HepG2 (cell line): ENCODE measurements around the gene TBCE. TPM values are rescaled to one million over a fixed set of nuclear protein-coding genes. Genes with fewer than 3 reads are reported as not detected.

Experiments used
- CEBPB ChIP-seq: IDR thresholded peaks from 2 replicates; pipeline ENCODE4 v1.6.1; 2011; ENCODE audit warnings: low read depth, low read length, improper control_type of control experiment, borderline replicate concordance
- EHMT2 ChIP-seq: fragments of 200-600 bp; sonication (generic); IDR thresholded peaks from 2 replicates; pipeline ENCODE4 v1.7.0; 2017; ENCODE audit warnings: antibody characterized with exemption, low read depth, low read length, borderline replicate concordance
- GABPB1 ChIP-seq: IDR thresholded peaks from 2 replicates; pipeline ENCODE4 v1.6.1; 2016; ENCODE audit warnings: mild to moderate bottlenecking, missing genetic modification reagents, moderate library complexity, missing compliant biosample characterization
- HES4 ChIP-seq: sonication (generic); formaldehyde crosslinking; IDR thresholded peaks from 2 replicates; pipeline ENCODE4 v1.9.0; 2021; ENCODE audit warnings: mild to moderate bottlenecking, missing genetic modification reagents, borderline replicate concordance
- HNF4A ChIP-seq: sonication (generic); formaldehyde crosslinking; IDR thresholded peaks from 2 replicates; pipeline ENCODE4 v1.4.0; 2020; ENCODE audit warnings: missing genetic modification reagents
- KLF6 ChIP-seq: IDR thresholded peaks from 2 replicates; pipeline ENCODE4 v1.8.0; 2016; ENCODE audit warnings: missing biosample characterization, missing genetic modification reagents
- MAFG ChIP-seq: sonication (generic); formaldehyde crosslinking; IDR thresholded peaks from 2 replicates; pipeline ENCODE4 v1.5.1; 2020; ENCODE audit warnings: mild to moderate bottlenecking, missing genetic modification reagents
- NFYB ChIP-seq: sonication (generic); formaldehyde crosslinking; IDR thresholded peaks from 2 replicates; pipeline ENCODE4 v1.4.0; 2020; ENCODE audit warnings: missing genetic modification reagents
- RNF219 ChIP-seq: sonication (generic); formaldehyde crosslinking; IDR thresholded peaks from 2 replicates; pipeline ENCODE4 v1.5.0; 2020; ENCODE audit warnings: mild to moderate bottlenecking, missing genetic modification reagents
- ZBTB42 ChIP-seq: sonication (generic); formaldehyde crosslinking; IDR thresholded peaks from 2 replicates; pipeline ENCODE4 v1.5.0; 2020; ENCODE audit warnings: mild to moderate bottlenecking, missing genetic modification reagents
- ZBTB46 ChIP-seq: sonication (generic); formaldehyde crosslinking; IDR thresholded peaks from 2 replicates; pipeline ENCODE4 v1.4.0; 2020; ENCODE audit warnings: mild to moderate bottlenecking, missing genetic modification reagents, borderline replicate concordance
- ZNF547 ChIP-seq: sonication (generic); formaldehyde crosslinking; IDR thresholded peaks from 2 replicates; pipeline ENCODE4 v1.5.1; 2020; ENCODE audit warnings: mild to moderate bottlenecking, missing genetic modification reagents
- ZNF607 ChIP-seq: sonication (generic); formaldehyde crosslinking; IDR thresholded peaks from 2 replicates; pipeline ENCODE4 v1.5.1; 2020; ENCODE audit warnings: missing genetic modification reagents, mild to moderate bottlenecking, borderline replicate concordance
- polyA plus RNA-seq, 8 experiments: library from polyadenylated mRNA; depleted of rRNA in 3 of 8; stranded (reverse) in 7 of 8; unstranded in 1 of 8; fragments of >200 nt; fragmentation: Illumina TruSeq in 4 of 8; extraction: Trizol in 4 of 8; gene quantifications; 2 replicates each; pipeline versions ENCODE4 v1.2.1 to v1.2.3, GENCODE V29; 2011 to 2016; ENCODE audit warnings: low read depth in 4 of 8, missing spikeins in 1 of 8, mixed read lengths in 1 of 8; ENCODE audit not compliant: insufficient read depth in 1 of 8
- total RNA-seq, 5 experiments: library from RNA; depleted of rRNA; stranded (reverse); fragments of >200 nt; fragmentation: Illumina TruSeq; extraction: Trizol; gene quantifications; 2 replicates each; pipeline ENCODE4 v1.2.3, GENCODE V29; 2016; ENCODE audit warnings: low read depth in 1 of 5
- TF ChIP-seq, protein P1 (sequence below): sonication (generic); formaldehyde crosslinking; IDR thresholded peaks from 2 replicates; pipeline ENCODE4 v1.4.0; 2020; ENCODE audit warnings: mild to moderate bottlenecking, missing genetic modification reagents
- TF ChIP-seq, protein P2 (sequence below): sonication (generic); formaldehyde crosslinking; IDR thresholded peaks from 2 replicates; pipeline ENCODE4 v1.9.0; 2021; ENCODE audit warnings: mild to moderate bottlenecking, missing genetic modification reagents
- TF ChIP-seq, protein P3 (sequence below): sonication (generic); formaldehyde crosslinking; IDR thresholded peaks from 2 replicates; pipeline ENCODE4 v1.8.1; 2023; ENCODE audit warnings: mild to moderate bottlenecking, moderate library complexity, missing genetic modification reagents

Gene TBCE
- total and polyA plus RNA-seq, 2 of the 13 experiments (the other 11 are each of a cell fraction or from before 2014, with no cell fraction given) = 25.6 to 31.1 TPM

DNA sequence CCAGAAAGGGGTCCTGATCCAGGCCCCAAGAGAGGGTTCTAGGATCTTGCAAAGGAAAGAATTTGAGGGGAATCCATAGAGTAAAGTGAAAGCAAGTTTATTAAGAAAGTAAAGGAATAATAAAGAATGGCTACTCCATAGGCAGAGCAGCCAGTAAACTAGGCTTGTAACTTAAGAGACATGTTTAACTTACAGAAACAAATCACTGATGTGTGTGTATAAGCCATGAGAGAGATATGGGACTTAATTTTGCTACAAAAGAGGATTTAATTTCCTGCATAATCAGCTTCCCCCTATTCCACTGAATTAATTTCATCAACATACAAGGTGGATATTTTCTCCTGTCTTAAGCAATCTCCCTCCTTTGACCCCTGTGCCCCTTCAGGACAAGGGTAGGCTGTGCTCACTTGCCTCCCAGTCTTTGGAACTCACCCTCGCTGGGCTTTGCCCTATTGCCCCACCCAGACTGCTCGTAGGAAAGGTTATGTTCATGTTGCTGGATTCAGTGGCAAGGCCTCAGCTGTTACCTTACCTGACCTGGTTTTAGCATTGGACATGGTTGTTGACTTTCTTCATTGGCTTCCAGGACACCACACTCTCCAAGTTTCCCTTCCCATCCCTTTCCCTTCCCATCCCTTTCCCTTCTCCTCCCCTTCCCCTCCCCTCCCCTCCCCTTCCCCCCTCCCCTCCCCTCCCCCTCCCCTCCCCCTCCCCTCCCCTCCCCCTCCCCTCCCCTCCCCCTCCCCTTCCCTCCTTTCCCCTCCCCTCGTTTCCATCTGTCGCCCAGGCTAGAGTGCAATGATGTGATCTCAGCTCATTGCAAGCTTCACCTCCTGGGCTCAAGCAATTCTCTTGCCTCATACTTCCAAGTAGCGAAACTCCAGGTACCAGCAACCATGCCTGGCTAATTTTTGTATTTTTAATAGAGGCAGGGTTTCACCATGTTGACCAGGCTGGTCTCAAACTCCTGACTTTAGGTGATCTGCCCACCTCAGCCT lies 44.6 kb downstream of the TBCE start (continued):
- no peak for TF ChIP-seq RNF219 (CRISPR knock-in tag)
- peak; percentile 93 for TF ChIP-seq HNF4A
- TF ChIP-seq, protein P1, sequence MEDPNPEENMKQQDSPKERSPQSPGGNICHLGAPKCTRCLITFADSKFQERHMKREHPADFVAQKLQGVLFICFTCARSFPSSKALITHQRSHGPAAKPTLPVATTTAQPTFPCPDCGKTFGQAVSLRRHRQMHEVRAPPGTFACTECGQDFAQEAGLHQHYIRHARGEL (CRISPR knock-in tag) = no peak
- TF ChIP-seq CEBPB = peak; percentile 83
- TF ChIP-seq KLF6 (CRISPR knock-in tag) = no peak
- no peak for TF ChIP-seq ZBTB42
- no peak for TF ChIP-seq HES4 (CRISPR knock-in tag)
- no peak for TF ChIP-seq ZNF547 (CRISPR knock-in tag)
- no peak for TF ChIP-seq ZBTB46
- TF ChIP-seq ZNF607 (CRISPR knock-in tag) = no peak
- TF ChIP-seq EHMT2 = no peak
- TF ChIP-seq, protein P2, sequence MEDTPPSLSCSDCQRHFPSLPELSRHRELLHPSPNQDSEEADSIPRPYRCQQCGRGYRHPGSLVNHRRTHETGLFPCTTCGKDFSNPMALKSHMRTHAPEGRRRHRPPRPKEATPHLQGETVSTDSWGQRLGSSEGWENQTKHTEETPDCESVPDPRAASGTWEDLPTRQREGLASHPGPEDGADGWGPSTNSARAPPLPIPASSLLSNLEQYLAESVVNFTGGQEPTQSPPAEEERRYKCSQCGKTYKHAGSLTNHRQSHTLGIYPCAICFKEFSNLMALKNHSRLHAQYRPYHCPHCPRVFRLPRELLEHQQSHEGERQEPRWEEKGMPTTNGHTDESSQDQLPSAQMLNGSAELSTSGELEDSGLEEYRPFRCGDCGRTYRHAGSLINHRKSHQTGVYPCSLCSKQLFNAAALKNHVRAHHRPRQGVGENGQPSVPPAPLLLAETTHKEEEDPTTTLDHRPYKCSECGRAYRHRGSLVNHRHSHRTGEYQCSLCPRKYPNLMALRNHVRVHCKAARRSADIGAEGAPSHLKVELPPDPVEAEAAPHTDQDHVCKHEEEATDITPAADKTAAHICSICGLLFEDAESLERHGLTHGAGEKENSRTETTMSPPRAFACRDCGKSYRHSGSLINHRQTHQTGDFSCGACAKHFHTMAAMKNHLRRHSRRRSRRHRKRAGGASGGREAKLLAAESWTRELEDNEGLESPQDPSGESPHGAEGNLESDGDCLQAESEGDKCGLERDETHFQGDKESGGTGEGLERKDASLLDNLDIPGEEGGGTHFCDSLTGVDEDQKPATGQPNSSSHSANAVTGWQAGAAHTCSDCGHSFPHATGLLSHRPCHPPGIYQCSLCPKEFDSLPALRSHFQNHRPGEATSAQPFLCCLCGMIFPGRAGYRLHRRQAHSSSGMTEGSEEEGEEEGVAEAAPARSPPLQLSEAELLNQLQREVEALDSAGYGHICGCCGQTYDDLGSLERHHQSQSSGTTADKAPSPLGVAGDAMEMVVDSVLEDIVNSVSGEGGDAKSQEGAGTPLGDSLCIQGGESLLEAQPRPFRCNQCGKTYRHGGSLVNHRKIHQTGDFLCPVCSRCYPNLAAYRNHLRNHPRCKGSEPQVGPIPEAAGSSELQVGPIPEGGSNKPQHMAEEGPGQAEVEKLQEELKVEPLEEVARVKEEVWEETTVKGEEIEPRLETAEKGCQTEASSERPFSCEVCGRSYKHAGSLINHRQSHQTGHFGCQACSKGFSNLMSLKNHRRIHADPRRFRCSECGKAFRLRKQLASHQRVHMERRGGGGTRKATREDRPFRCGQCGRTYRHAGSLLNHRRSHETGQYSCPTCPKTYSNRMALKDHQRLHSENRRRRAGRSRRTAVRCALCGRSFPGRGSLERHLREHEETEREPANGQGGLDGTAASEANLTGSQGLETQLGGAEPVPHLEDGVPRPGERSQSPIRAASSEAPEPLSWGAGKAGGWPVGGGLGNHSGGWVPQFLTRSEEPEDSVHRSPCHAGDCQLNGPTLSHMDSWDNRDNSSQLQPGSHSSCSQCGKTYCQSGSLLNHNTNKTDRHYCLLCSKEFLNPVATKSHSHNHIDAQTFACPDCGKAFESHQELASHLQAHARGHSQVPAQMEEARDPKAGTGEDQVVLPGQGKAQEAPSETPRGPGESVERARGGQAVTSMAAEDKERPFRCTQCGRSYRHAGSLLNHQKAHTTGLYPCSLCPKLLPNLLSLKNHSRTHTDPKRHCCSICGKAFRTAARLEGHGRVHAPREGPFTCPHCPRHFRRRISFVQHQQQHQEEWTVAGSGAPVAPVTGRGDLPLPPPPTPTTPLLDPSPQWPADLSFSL (CRISPR knock-in tag) = no peak
- no peak for TF ChIP-seq MAFG (CRISPR knock-in tag)
- TF ChIP-seq GABPB1 (CRISPR knock-in tag) = no peak
- TF ChIP-seq, protein P3, sequence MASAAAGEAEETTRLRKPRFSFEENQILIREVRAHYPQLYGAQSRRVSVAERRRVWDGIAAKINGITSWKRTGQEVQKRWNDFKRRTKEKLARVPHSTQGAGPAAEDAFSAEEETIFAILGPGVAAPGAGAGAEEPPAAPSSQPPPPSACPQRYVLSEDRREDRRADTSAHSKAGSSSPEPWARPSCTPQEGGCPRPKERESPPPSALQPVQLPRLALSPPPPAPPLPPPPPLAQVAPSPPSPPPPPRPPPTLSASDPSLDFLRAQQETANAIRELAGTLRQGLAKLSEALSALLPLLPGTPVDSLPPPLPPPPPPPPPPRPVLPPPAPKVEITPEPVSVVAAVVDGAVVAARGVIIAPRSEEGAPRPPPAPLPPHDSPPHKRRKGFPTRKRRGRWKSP = no peak
- no peak for TF ChIP-seq NFYB (CRISPR knock-in tag)
